IPS-NIHi7 (cell line): ENCODE results near the gene GABRB2.

ENCODE experiments used
- DNase-seq: peaks from one replicate; pipeline ENCODE4 v3.0.0; 2012; ENCODE audit warnings: mixed read lengths; ENCODE audit errors: extremely low spot score

Gene GABRB2

GRCh38 chr5:161387121-161387520 lies 159.4 kb downstream of the GABRB2 start:
- DNase-seq, result no peak

DNA sequence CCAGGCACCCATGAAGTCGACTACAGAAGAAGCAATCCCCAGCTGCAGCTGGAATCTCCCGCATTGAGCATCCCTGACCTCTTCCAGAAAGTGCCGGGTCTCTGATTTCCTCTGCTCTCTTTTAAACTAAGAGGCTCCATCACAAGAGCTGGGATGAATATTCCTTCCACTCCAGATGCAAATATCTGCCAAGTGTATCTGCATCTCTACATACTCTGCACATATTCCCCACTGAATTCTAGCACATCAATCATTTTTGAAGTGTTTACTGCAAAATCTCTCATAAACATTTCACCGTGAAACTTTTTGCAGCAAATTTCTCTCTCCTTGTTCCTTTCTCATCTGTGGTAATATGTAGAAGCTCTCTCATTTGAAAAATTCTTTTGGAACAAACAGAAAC lies 161.5 kb downstream of the GABRB2 start:
- DNase-seq, result no peak

GRCh38 chr5:161382685-161383084 lies 163.8 kb downstream of the GABRB2 start:
- no peak for DNase-seq

GRCh38 chr5:161380486-161380885 lies 166.0 kb downstream of the GABRB2 start:
- no peak for DNase-seq

- no peak for DNase-seq
Observed at GRCh38 chr5:161378701-161379100, 167.8 kb downstream of the GABRB2 start.

DNA sequence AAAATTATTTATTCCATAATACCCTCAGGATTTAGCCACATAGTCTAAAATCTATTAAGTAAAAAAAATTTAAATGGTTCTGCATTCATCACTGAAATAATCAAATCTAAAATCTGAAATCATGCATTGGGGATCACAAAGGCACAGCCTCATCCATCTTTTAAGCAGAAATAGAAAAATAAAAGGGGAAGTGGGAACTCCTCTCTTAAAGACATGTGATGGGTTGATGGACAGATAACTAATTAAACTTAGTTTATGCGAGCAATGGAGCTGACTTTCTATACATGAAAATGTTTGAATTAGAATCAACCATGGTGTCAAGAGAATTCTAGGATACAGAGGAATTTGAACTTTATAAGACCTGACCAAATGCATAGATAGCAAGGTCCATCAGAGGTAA lies 170.5 kb downstream of the GABRB2 start:
- no peak for DNase-seq

DNA sequence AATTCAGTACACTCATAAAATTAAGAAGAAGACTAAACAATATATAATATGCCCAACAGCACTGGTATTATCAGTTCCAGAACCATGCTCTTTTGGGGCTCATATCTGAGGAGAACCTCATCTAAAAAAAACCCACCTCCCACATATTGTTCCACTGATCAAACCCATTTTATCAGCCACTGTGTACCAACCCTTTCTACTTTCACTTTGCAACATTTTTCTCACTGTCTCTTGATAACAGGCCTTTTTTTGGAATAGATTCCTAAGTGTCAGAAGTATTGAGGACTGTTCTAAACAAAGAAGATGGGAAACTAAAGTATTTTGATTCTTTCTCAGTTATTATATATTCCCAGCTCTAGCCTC lies 173.2 kb downstream of the GABRB2 start:
- no peak for DNase-seq

DNA sequence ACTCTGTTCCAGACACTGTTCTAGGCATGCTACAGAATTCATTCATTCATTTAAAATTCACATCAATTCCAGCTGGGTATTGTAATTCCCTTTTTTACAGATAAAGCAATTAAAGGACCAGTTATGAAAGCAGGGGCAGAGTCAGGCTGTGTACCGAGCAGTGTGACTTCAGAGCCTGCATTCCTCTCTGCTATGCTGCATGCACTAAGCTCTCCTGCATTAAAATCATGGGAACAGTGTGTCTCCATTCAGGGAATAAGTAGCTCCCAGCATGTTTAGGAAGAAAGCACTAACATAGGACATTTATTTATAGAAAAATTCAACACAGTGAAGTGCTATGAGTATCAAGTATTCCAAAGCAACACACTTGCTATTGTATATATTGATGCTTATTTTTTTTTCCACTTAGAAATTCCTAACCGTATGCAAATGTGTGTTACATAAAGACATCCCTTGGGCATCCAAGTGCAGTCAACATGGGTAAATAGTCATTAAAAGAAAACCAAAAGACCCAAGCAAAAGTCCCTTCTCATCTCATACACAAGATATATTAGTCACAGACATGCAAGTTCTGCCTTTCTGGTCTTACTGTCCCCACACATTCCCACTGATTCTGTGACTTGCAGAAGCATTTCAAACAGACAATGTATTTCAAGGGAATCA lies 173.7 kb downstream of the GABRB2 start:
- no peak for DNase-seq

- DNase-seq, result no peak
Observed at GRCh38 chr5:161369022-161369421, 177.5 kb downstream of the GABRB2 start.

DNA sequence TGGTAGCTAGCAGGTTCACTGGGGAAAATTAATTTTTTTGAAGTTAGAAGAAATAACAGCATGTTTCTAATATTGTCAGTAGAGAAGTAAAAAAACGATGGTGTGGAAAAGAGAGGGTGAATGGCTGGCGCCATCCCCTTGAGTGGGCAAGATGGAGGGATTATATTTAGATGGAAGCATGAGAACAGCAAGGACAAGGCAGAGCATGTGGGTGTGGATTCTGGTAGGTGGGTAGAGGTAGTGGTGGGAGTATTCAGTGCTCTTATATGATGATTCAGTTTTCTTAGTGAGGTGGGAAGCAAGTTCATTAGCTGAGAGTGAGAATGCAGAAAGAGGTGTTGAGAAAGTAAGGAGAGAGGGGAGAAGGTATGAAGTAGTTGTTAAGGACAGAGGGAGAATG lies 188.1 kb downstream of the GABRB2 start:
- DNase-seq, result no peak

DNA sequence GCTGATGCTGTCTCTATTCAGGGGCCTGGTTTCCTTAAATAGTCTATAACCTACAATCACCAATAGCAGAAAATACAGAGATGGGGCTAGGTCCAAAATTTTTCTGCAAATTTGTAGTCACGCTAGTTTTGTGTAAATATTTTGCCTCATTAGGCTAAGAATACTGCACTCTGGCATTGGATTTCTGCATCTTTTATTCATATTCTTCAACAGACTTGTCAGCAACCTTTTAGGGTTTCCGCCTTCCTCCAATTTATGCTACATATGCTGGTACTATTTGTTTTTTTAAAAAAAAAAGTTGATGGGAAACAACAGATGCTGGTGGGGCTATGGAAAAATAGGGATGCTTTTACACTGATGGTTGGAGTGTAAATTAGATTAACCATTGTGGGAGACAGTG lies 202.3 kb downstream of the GABRB2 start:
- DNase-seq, result no peak

- DNase-seq, result no peak
Observed at GRCh38 chr5:161342886-161343285, 203.6 kb downstream of the GABRB2 start.

- DNase-seq, result no peak
Observed at GRCh38 chr5:161340012-161340411, 206.5 kb downstream of the GABRB2 start.

- peak; percentile 12 for DNase-seq
Observed at GRCh38 chr5:161333194-161333880, 213.2 kb downstream of the GABRB2 start.

- DNase-seq, result no peak
Observed at GRCh38 chr5:161332343-161332742, 214.2 kb downstream of the GABRB2 start.

- DNase-seq, result no peak
Observed at GRCh38 chr5:161314033-161314432, 232.5 kb downstream of the GABRB2 start.

DNA sequence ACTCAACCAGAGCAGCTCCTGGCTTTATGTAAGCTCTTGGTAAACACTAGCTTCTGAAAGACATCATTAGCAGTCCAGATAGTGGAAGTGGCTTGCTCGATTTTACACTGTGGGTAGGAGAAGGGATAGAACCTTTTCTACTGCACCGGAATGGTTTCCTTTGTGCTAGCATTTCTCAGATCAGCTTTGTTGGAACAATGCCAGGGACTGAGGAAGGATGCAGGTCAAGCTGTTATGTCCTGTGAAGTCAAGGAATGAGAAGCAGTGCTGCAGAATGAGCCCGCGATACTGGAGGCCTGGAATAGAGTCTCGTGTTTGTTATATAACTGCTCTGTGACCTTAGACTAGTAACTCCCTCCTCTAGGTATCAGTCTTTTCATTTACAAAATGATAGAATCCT lies 233.6 kb downstream of the GABRB2 start:
- DNase-seq, result no peak

DNA sequence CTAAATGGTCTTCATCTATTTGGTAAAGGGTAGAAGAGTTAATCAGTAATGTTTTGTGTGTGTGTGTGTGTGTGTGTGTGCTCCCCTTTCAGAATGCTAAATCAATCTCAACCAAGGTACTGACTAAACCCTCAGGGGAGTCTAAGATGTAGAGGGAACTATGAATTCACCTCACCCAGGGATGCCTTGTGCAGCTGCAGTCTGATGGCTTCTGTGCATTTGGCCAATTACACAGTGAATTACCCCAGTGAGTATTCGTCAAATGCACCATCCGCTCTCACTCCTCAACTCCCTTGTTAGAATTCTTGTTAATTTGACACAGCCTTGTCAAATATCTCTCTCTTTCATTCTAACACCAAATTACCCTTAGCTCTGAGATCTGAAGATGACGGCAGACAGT lies 234.6 kb downstream of the GABRB2 start:
- no peak for DNase-seq

DNA sequence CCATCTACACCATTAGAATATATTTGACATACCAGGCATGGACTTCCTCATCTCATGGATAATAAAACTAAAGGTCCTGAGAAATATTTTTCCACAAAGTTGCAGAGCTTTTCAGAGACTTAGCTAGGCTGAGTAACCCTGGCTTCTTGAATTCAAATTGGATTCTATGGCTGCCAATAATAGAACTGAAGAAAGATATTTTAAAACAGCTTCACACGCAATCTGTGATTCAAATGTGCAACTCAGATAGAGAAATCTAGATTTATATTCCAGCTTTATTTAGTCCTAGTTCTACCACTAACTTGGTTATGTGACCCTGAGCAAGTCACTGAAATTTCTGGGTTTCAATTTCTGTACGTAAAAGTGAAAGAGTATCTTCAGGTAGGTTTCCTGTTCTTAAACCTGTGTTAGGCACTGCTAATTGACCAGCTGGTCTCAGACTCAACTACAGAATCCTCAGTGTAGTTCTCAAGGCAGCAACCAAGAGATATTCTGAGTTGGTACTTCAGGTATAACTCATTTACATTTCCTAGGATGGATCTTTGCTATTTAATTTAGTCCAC lies 235.3 kb downstream of the GABRB2 start:
- no peak for DNase-seq

DNA sequence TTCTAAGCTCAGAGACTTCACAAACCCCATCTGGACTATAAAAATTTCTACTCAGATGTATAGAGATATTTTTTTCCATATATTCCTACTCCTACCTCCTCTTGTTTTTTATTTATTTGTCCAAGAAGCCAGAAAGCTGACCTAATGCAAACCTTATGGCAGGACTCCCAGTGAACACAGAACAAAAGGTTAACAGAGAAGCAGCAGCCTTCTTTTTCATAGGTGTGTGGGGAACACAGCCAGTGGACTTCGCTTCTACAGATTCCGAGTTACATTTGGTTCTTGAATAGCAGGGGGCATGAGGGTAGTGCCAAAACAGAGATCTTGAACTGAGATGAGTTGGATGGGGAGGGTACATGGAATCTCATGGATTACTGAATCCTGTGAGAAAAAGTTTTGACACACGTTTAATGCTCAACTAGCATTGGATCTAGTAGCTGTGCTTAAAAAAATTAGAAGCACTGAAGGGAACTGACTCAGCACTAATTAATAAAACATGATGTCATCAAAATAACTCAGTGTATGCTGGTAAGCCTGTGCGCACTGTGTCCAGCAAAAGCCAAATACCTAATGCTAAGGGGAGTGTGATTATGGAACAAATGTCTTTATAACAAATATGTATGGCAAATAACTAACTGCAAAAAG lies 240.1 kb downstream of the GABRB2 start:
- no peak for DNase-seq

DNA sequence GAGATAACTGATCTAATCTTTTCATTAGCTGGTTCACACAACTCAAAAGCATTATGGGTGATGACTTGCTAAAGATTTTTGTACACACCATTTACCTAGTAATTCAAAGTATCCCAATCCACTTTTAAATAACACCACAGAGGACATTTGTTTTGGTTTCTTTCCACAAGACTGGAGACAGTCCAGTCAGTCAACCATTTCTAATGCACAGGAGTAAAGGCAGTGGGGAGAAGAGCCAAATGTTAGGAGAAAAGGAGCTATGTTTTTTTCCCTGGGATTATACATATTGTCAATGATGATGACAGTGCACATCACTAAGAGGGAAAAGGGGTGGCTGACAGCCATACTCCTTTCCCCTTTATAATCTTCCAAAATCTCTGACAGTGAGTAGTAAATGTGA lies 240.9 kb downstream of the GABRB2 start:
- no peak for DNase-seq

DNA sequence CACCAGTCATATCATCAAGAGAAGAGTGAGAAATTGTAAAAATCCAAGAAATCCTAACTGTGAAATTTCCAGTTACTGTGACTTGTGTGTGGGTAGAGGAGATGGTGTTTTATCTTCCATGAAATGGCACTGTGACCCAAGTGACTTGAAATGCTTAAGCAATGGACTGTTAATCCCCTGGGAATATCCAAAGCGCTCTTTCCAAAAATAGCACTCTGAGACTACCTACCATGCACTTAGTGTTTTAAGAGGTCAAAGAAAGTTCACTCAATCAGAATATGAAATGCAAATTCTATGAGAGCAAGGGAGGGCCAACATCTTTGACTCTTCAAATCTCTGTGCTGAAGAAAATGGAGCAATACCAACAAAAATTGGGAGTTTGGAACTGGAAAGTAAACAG lies 244.0 kb downstream of the GABRB2 start:
- no peak for DNase-seq

- DNase-seq, result no peak
Observed at GRCh38 chr5:161301586-161301985, 244.9 kb downstream of the GABRB2 start.
